Natural killer cell (primary cell): Measurements from ENCODE around the gene PLEKHA8. TPM values are rescaled to one million over a fixed set of nuclear protein-coding genes. Genes with fewer than 3 reads are reported as not detected.

Experiments
- ATAC-seq, 3 donors: fragments of 150-1000 bp in 2 of 3; fragments of 200-7000 bp in 1 of 3; cut with Tn5 transposase; 1 replicate in 1 of 3; 2 replicates in 2 of 3; pipeline ENCODE4 v1.10.0; 2021; ENCODE audit warnings: mild to moderate bottlenecking in 2 of 3, moderate library complexity in 2 of 3
- DNase-seq, 2 donors: peaks; one replicate each; pipeline versions ENCODE4 v3.0.0 to v3.0.0-alpha.2; 2013 to 2021; ENCODE audit warnings: mixed read lengths in 1 of 2
- H3K27ac ChIP-seq: one replicate; pipeline ENCODE4 v1.5.1; 2013; ENCODE audit warnings: mild to moderate bottlenecking, low read length
- H3K27me3 ChIP-seq: one replicate; pipeline ENCODE4 v1.6.1; 2013; ENCODE audit warnings: low read length; ENCODE audit not compliant: control insufficient read depth, insufficient read depth
- H3K36me3 ChIP-seq: one replicate; pipeline ENCODE4 v1.6.1; 2013; ENCODE audit warnings: low read length; ENCODE audit not compliant: control insufficient read depth, insufficient read depth
- H3K4me1 ChIP-seq: one replicate; pipeline ENCODE4 v1.6.1; 2013; ENCODE audit warnings: low read length; ENCODE audit not compliant: control insufficient read depth, insufficient read depth
- H3K4me3 ChIP-seq: one replicate; pipeline ENCODE4 v1.5.1; 2013; ENCODE audit warnings: low read length
- H3K9me3 ChIP-seq: one replicate; pipeline ENCODE4 v1.6.1; 2013; ENCODE audit warnings: low read length; ENCODE audit not compliant: control insufficient read depth, insufficient read depth
- H3K27ac Mint-ChIP-seq, 2 donors: one replicate each; pipeline ENCODE4 v1.8.0; 2022; ENCODE audit warnings: mild to moderate bottlenecking in 2 of 2, mixed read lengths in 2 of 2, moderate library complexity in 1 of 2
- H3K27me3 Mint-ChIP-seq, 2 donors: one replicate each; pipeline ENCODE4 v1.8.0; 2022; ENCODE audit warnings: low read depth in 2 of 2, mixed read lengths in 2 of 2
- H3K36me3 Mint-ChIP-seq: one replicate; pipeline ENCODE4 v1.8.0; 2022; ENCODE audit warnings: mixed read lengths
- H3K4me1 Mint-ChIP-seq, 2 donors: one replicate each; pipeline ENCODE4 v1.8.0; 2022; ENCODE audit warnings: mixed read lengths in 2 of 2
- H3K4me3 Mint-ChIP-seq: one replicate; pipeline ENCODE4 v1.8.0; 2022; ENCODE audit warnings: mild to moderate bottlenecking, moderate library complexity, mixed read lengths
- H3K9me3 Mint-ChIP-seq, 2 donors: one replicate each; pipeline ENCODE4 v1.8.0; 2022; ENCODE audit warnings: mixed read lengths in 2 of 2
- CTCF ChIP-seq: fragments of 200-600 bp; IDR thresholded peaks from one replicate; pipeline ENCODE4 v1.8.0; 2022; ENCODE audit warnings: antibody characterized with exemption
- WGBS: methylation state at CpG from one replicate; pipeline ENCODE4 v1.1.7; 2013; ENCODE audit warnings: missing lambda C conversion rate; ENCODE audit not compliant: insufficient coverage; 5-methylcytosine and 5-hydroxymethylcytosine counted together
- intact Hi-C: fragments of 100-400 bp; cut with micrococcal nuclease; formaldehyde crosslinking; loops from one replicate; pipeline ENCODE4 v1.14.2; 2022
- total RNA-seq, 4 donors: library from RNA; stranded (reverse); fragments of 120-200 nt in 1 of 4; gene quantifications; one replicate each; pipeline versions ENCODE4 v1.2.3 to v1.2.4, GENCODE V29; 2013 to 2022

PLEKHA8 gene
- total RNA-seq, 3 donors from 2014 or later (not counting 1 experiment from before 2014, with no cell fraction given), result 8.7 to 12.8 (median 11.8) TPM

- Mint-ChIP-seq H3K27ac (peak overlapping the region; percentile 87 to 89), H3K27me3 (no peaks in the 10 kb centered on the region), H3K36me3 (no peaks in the 10 kb centered on the region), H3K4me1 (peaks cover 45 to 52% of the 10 kb centered on the region in 2 donors), H3K4me3 (peak overlapping the region; percentile 85), H3K9me3 (no peaks in the 10 kb centered on the region)
- ATAC-seq (peak; percentile 43 to 50 (median 43)), DNase-seq (peak in 1 of 2 donors; percentile 40)
- Histone ChIP-seq H3K9me3 (no peaks in the 10 kb centered on the region), H3K4me1 (peaks cover 39% of the 10 kb centered on the region), H3K36me3 (no peaks in the 10 kb centered on the region), H3K27me3 (no peaks in the 10 kb centered on the region), H3K27ac (peak overlapping the region; percentile 53), H3K4me3 (no peak overlapping the region)
- intact Hi-C loops, result loop anchor here (1.0 to 10.0 kb wide), 6 partner anchors 14 to 400 kb away; partner anchors contain the start of genes FKBP14 and GGCT
- 32% methylated on average over 5 of the region's 5 CpGs for WGBS
- no peak for TF ChIP-seq CTCF
These were observed 134.5 kb downstream of the PLEKHA8 start for GRCh38 chr7:30162622-30163124.

GRCh38 chr7:30163231-30163894, 135.2 kb downstream of the PLEKHA8 start:
- ATAC-seq, result peak; percentile 81 to 87 (median 83)
- Histone ChIP-seq H3K4me1 (peaks cover 39% of the 10 kb centered on the region), H3K9me3 (no peaks in the 10 kb centered on the region), H3K4me3 (no peak overlapping the region), H3K27ac (peak overlapping the region; percentile 53), H3K27me3 (no peaks in the 10 kb centered on the region), H3K36me3 (no peaks in the 10 kb centered on the region)
- no peak for TF ChIP-seq CTCF
- DNase-seq, result peak; percentile 44 to 55
- no peaks in the 10 kb centered on the region for H3K9me3 Mint-ChIP-seq
- H3K27me3 Mint-ChIP-seq, result no peaks in the 10 kb centered on the region
- H3K36me3 Mint-ChIP-seq, result no peaks in the 10 kb centered on the region
- peak overlapping the region; percentile 85 for H3K4me3 Mint-ChIP-seq
- 13% methylated on average over 11 of the region's 13 CpGs for WGBS
- H3K27ac Mint-ChIP-seq, result peak overlapping the region; percentile 87 to 89
- H3K4me1 Mint-ChIP-seq, result peaks cover 45 to 52% of the 10 kb centered on the region in 2 donors
- intact Hi-C loops, result loop anchor here (1.0 to 10.0 kb wide), 5 partner anchors 13 to 399 kb away; partner anchors contain the start of genes FKBP14 and GGCT

GRCh38 chr7:30164567-30164966, 136.4 kb downstream of the PLEKHA8 start:
- Mint-ChIP-seq H3K4me1 (peaks cover 40 to 48% of the 10 kb centered on the region in 2 donors), H3K9me3 (no peaks in the 10 kb centered on the region), H3K27ac (peak overlapping the region; percentile 87 to 89), H3K27me3 (no peaks in the 10 kb centered on the region), H3K4me3 (peak overlapping the region; percentile 74), H3K36me3 (no peaks in the 10 kb centered on the region)
- H3K36me3 ChIP-seq, result no peaks in the 10 kb centered on the region
- H3K27me3 ChIP-seq, result no peaks in the 10 kb centered on the region
- H3K27ac ChIP-seq, result no peak overlapping the region
- TF ChIP-seq CTCF, result peak; percentile 67
- DNase-seq (peak in 1 of 2 donors; percentile 51), ATAC-seq (peak in 2 of 3 donors; percentile 14 to 25)
- peaks cover 32% of the 10 kb centered on the region for H3K4me1 ChIP-seq
- WGBS, result 81% methylated on average over 5 of the region's 6 CpGs
- no peaks in the 10 kb centered on the region for H3K9me3 ChIP-seq
- intact Hi-C loops, result loop anchor here (2.0 to 10.0 kb wide), 4 partner anchors 183 to 398 kb away; partner anchors contain the start of gene GGCT
- H3K4me3 ChIP-seq, result no peak overlapping the region
